GM19455 (cell line): ENCODE results near the gene GMEB2.
A peak's percentile ranks its signal among the peaks of the same experiment; 100 is the strongest.
"Not testable (repeated sequence)": the region's sequence is repeated elsewhere in the genome, so short reads cannot be mapped to it uniquely, and the experiment has no call there.

Experiments
- ATAC-seq: cut with Tn5 transposase; IDR thresholded peaks from one replicate; pipeline ENCODE4 v1.9.1; 2021; ENCODE audit not compliant: unreplicated experiment

Gene GMEB2

DNA sequence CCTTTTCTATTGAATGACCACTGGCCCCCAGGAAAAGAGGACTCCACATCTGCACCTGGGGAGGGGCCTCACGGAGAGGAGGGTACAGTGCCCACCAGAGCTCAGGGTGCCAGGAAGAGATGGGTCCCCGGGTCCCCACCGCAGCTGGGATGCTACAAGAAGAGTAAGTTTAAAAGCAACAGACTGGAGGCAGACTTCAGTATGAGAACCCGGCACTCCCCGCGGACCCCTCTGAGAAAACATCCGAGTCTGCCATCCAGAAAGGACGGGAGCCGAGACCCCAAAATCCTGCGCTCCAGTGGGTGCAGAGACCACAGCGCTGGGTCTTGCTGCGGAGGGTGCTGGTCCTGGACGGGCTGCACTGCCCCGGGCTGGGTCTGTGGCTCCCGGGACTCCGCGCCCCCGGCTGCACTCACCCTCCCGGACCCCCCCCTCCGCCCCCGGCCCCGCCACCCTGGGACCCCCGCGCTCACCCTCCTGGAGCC lies 53.2 kb downstream of the GMEB2 start:
- ATAC-seq: no peak

DNA sequence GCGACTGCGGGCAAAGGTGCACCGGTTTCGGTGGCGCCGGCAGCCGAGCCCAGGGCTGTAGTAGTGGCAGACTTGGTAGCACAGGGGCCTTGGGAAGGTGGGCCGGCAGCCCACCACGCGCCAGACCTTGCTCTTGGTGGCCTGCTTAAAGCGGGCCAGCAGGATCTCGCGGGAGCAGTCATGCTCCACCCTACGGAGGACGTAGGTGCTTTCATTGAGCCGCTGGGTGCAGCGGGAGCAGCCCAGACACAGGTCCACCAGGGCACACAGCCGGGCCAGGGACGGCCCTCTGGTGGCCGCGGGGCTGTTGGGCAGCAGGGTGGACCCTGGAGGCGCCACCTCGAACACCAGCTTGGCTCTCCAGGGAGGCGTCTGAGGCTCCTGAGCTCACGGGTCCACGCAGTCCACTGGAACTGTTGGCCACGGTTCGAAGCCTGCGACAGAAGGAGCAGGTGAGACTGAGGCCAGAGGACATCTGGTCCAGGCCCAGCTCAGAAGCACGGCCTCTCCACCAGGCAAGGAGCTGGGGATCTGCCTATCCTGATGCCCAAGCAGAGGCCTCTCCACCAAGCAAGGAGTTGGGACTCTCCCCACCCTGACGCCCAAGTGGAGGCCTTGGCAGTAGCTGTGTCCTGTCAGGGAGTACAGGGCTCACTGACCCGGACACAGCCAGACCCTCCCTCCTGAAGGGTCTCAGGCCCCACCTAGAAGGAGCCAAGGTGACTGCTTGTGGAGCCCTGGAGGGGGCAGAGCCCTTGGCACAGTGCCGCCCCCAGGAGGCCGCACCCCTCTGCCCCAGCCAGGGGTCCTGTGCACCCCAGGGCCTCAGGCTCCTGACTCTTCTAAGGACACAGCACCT lies 53.9 kb downstream of the GMEB2 start:
- no peak for ATAC-seq

DNA sequence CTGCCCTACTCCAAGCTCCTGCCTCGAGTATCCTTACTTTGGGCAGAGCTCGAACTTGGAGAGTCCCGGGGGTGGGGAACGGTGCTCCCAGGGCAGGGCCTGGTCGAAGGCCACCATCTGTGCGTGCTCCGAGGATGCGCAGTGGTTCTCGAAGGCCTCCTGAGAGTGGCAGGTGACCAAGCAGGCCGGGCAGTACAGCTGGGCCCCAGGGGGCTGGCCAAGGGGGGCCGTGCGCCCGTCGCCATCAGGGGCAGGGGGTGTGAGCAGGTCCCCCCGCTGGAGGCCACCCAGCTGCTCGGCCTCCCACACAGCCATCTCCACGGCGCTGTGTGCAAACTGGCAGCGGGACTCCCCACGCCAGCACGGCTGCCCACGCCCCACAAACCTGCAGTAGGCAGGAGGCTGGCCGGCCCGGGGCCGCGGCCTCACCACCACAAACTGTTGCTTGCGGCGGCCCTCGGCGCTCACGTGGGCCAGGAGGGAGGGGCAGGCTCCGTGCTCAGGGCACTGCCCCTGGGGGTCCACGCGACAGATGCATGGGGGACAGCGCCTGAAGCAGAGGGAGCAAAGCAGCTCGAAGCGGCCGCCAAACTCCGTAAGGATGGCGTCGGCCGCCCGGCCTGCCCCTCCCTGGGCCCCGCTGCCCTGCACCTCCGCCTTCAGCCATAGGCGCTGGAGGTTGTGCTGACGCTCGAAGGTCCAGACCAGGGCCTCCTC lies 54.7 kb downstream of the GMEB2 start:
- ATAC-seq: no peak

DNA sequence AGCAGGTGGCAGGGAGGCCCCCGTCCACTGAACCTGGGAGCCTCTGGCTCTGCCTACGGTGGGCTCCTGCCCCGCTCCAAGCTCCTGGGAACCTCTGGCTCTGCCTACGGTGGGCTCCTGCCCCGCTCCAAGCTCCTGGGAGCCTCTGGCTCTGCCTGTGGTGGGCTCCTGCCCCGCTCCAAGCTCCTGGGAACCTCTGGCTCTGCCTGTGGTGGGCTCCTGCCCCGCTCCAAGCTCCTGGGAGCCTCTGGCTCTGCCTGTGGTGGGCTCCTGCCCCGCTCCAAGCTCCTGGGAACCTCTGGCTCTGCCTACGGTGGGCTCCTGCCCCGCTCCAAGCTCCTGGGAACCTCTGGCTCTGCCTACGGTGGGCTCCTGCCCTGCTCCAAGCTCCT lies 55.8 kb downstream of the GMEB2 start:
- ATAC-seq: not testable (repeated sequence)

DNA sequence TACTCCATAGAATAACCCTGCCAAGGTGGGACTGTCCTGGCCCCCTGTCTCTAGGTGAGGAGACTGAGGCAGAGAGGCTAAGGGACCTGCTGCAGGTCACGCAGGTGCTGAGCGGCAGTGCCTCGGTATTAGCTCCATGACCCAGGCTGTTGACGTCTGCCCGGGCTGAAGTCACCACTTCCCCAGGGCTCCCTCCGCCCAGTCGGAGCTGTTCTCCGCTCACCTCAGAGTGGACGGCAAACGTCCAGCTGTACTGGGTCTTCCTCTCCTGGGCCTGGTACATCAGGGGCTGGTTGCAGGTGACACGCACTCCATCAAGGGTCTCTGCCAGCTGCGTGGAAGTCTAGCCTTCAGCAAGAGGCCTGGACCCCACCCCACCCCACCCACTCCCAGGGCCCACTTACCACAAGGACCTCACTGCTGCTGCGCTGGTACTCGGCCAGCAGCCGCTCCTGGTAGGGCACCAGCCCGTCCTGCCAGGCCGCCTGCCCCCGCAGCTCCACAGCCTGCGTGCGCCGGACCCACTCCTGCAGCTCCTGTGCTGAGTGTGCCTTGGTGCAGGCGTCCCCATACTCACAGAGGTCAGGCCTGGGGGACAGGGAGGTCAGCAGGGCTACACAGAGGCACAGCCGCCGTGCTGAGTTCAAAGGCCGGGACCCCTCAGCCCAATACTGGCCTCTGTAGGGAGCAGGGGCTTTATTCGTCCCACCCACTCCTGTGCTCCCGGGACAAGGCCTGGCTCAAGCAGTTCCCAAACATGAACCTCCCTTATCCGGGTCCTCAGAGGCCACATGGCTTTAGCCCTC lies 56.4 kb downstream of the GMEB2 start:
- ATAC-seq: no peak

DNA sequence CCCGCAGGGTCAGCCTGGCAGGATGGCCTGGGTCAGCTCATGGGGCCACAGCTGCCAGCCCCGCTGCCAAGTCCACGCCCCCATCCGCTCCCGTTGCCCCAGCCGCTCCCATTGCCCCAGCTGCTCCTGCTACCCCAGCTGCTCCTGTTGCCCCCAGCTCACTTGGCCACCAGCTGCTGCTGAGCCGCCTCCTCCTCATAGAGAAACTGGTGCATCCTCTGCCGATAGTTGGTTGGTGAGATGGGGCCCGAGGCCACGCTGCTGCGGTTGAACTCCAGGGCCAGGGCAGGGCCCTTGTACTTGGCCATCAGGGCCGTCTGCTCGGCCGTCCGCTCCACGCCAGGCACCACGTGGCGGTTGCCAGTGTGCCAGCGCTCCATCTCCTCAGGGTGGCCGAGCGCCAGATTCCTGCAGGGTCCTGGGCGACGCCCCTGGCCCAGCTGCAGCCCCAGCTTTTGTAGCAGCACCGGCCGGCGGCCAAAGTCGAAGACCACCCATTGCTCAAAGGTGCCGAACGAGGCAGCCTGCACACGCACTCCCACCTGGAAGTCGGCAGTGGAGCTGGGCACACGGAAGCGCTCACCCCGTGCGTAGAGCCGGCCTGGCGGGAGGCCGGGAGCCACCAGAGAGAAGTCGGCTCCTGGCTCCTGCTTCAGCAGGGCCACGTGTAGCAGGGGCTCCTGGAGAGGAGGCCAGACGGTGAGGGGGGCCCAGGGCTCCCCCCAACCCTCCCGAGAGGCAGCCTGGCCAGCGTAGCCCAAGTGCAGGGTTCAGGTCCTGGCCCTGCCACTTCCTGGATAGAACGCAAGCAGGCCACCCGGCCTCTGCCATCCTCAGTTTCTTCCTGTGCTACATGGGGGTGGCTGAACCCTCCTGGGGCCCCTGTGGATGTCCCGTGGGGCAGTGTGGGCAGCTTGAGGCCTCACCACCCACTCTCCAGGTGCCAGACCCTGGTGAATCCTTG lies 57.6 kb downstream of the GMEB2 start:
- ATAC-seq: no peak

DNA sequence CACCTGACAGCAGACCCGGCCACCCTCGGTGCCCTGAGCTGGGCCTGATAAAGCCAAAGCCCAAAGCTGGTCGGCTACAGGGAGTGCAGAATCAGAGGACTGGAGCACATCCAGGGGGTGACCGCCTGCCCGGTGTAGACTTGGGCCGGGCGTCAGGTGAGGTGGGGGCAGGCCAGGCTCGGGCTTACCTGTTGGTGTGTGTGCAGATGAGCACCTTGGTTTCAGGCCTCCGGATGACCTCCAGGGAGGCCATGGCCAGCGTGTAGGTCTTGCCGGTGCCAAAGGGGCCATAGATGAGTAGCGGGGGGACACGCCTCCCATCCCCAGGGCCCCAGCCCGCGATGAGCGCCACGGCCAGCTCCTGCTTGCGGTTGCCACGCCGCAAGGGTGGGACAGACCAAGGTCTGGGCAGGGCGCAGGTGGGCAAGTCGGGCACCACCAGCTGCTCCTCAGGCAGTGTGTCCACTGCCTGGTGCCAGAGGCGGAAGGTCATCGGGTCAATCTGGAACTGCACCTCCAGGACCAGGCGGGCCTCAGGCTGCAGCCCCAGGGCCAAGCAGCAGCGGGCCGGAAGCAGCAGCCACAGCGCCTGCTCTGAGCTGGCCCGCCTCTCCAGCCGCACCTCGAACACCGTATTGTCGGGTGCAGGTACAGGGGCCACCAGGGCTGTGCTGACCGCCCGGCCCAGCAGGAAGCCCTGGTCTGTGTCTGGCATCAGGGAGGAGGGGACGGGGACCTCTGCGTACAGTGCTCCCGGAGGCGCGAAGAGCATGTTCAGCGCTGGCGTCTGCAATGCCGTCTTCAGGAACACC lies 58.5 kb downstream of the GMEB2 start:
- no peak for ATAC-seq

DNA sequence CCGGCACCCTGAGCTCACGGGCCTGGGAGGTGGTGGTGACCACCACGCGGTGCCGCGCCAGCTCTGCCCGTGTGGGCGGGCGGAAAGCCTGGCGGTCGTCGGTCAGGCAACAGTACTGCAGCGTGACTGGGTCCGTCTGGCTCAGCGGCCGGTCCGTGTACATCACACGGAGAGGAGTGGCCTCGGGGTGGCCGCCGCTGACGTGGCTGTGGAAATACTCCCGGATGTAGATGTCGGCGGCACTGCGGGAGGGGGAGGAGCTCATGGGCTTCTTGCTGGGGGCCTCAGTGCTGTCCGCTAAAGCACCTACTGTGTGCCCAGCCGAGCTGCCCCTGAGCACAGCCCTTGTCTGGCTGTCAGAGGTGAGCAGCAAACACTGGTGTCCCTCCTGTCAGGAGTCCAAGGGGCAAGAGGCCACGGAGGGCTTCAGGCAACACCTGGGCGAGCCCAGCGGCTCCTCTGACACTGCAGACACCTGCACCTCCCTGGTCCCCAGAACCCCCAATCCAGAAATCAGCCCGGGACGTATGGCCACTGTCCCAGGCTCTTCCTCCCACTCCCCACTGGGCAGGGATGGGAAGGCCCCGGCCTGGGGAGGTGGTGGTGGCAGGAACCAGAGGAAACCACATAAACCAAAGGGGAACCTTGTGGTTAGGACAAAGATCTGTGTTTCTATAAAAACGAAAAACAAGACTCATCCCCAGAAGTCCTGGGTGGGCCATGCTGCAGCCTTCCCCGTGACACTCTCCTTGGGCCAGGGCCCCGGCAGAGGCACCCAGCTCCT lies 59.3 kb downstream of the GMEB2 start:
- ATAC-seq: peak; percentile 61

DNA sequence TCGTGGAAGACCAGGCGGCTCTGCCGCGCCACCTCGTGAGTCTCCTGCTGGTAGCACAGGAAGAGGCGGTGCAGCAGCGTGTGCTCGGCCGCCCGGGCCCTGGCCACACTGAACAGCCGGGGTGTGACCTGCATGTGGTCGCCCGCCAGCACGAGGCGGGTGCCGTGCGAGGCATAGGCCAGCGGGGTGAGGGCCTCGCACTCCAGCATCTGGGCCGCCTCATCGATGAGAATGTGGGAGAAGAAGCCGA lies 59.8 kb downstream of the GMEB2 start:
- no peak for ATAC-seq

DNA sequence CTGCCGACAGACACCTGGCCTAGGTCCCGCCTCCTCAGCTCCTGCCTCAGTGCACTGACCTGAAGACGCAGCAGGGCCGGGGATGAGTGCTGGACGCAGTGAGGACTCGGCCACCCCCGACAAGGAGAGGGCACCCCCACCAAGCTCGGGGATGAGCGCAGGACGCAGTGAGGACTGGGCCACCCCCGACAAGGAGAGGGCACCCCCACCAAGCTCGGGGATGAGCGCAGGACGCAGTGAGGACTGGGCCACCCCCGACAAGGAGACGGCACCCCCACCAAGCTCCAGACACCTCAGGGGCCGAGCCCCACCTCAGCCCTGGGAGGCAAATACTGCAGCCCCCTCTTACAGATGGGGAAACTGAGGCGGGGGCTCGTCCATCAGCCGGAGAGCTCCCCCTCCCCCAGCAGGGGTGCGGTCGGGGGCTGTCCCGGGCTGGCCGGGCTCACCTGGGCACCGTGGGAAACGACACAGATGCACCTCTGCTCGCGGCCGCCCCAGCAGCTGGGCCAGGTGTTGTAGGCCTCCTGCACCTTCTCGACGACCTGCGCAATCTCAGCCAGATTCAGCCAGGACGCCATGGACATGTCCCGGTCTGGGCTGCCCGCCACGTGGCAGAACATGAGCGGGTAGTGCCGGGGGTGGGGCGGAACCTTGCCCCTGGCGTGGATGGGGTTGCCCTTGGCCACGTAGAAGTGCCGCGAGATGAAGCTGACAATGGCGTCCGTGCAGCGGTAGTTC lies 60.3 kb downstream of the GMEB2 start:
- ATAC-seq: no peak

DNA sequence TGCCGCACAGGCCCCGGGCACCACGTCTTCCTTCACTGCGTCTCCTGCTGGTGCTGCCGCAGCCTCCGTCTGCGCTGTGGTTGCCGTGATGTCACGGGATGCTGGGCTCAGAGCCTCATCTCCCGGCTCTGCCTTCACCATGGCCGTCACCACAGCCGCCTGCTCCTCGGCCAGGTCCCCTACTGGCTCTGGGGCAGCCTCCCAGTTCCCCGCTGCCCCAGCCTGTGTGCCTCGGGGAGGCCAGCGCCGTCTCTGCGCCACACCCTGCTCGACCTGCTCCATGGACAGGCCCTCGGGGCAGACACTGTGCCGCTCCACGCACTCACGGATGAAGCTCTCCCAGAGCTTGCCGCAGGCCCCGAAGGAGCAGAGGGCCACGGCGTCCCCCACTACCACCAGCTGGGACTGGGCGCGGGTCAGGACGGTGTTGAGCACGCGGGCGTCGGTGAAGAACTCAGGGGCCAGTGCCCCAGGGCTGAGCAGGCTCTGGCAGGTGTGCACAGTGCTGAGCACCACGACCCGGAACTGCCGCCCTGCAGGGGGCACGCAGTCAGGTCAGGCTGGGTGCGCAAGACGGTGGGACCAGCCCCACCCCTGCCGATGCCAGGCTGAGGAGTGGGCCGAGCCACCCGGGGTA lies 61.1 kb downstream of the GMEB2 start:
- no peak for ATAC-seq

DNA sequence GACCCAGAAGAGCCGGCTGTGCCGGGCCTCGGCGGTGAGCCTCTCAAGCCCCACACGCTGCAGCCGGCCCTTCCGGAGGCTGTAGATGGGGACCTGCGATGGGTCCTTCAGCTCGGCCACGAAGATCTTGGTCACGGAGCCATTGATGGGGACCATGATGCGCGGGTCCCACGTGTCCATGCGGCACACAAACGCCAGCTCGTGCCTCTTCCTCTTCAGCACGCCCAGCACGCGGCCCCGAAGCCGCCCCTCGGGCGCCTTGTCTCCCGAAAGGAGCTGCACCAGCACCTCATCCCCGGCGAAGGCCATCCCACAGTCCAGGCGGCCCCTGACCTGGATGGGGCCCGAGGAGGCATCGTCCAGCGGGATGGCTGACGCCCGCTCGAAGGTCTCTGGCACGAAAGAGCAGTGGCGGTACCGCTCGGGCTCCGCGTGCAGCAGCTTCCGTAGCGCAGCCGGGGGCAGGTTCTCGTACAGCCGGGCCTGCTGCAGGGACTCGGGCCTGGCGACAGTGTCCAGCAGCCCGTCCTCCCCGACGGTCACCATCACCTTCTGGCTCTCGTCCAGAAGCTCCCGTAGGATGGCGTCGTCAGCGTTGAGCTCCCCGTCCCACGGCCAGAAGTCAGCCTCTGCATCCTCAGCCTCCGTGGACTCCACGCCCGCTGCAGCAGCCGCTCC lies 61.7 kb downstream of the GMEB2 start:
- ATAC-seq: no peak

DNA sequence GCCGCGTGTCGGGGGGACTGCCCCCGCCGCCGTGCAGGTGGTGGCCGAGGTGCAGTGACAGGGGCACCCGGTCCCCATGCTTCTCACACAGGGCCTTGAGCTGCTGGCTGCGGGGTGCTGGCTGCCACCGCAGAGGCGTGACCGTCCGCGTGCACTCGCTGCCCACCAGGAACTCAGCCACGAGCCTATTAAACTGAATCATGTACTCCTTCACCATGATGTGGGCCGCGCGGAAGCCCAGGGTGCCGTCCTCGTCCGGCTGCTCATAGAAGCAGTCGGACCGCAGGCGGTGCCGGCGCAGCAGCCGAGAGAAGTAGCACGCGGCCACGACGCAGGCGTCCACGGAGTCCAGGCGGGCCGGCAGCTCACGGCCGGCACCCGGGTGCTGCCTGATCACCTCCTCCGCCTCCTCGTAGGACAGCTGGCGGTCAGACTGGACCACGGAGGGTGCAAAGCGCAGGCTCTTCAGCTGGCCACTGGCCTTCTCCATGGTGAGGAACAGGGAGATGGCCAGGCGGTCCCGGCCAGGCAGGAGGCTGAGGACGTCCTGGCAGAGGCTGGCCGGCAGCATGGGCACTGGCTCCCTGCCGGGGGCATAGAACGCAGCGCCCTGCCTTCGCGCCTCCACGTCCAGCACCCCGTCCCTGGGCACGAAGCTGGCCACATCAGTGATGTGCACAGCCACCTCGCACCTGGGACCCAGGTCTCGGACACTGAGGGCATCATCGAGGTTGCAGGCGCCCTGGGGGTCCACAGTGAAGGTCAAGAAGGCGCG lies 62.7 kb downstream of the GMEB2 start:
- no peak for ATAC-seq

DNA sequence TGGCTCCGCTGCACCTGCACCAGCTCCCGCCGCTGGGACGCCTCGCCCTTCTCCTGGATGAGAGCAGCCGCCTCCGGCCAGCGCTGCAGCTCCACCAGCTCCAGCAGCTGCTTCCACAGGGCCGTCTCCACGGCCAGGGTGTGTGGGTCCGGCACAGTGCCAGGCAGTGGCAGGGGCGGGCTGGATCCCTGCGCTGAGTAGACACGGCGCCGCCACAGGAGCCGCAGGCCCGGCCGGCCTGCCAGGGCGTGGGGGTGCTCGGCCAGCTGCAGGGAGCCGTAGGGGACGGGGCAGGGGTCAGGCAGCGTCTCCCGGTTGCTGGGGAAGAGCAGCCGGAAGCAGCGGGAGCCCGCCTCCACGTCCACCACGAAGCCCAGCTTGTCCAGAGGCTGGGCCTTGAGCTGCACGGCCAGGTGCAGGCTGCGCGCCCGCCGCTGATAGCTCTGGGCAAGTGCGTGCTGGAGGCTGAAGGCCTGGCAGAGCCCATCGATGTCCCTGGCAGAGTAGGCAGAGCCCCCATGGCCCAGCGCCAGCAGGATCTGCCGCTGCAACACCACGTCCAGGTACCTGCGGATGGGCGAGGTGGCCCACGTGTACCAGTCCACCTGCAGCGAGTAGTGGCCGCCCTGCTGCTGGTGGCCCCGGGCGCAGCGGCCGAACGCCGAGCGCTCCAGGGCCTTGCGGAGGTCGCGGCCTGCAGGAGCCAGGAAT lies 63.5 kb downstream of the GMEB2 start:
- no peak for ATAC-seq

DNA sequence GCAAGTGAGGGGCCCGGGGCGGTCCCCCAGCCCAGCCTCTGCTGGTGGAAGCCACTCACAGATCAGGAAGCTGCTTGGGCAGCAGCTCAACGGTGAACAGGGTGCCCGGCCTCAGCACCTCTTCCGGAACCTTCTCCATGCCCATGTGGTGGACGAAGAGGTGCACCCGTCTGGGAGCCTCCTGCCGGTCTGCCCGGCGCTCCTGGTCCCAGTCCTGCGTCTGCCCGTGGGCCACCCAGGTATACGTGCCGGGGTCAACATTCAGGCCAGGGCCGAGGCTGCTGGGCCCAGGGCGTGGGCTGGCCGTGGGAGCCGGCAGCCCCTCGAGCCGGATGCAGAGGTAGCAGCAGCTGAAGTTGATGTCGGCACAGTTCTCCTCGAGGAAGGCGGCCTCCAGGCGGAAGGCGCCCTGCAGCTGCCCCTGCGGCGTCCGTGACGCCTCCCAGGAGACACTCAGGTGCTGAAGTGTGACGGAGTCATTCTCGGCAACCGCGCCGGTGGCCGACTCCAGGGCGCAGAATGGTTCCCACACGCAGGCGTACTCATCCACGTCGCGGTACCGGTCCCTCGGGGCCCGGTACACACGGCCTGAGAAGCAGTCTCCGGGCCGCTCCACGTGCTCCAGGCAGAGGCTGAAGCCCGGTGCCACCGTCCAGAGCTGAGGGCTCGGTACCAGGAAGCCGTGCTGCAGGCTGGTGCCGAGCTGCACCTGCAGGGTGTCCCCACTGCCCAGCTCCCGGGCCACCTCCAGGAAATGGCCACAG lies 64.3 kb downstream of the GMEB2 start:
- ATAC-seq: no peak
